ENCODE data around the gene TRMT1.

DNA sequence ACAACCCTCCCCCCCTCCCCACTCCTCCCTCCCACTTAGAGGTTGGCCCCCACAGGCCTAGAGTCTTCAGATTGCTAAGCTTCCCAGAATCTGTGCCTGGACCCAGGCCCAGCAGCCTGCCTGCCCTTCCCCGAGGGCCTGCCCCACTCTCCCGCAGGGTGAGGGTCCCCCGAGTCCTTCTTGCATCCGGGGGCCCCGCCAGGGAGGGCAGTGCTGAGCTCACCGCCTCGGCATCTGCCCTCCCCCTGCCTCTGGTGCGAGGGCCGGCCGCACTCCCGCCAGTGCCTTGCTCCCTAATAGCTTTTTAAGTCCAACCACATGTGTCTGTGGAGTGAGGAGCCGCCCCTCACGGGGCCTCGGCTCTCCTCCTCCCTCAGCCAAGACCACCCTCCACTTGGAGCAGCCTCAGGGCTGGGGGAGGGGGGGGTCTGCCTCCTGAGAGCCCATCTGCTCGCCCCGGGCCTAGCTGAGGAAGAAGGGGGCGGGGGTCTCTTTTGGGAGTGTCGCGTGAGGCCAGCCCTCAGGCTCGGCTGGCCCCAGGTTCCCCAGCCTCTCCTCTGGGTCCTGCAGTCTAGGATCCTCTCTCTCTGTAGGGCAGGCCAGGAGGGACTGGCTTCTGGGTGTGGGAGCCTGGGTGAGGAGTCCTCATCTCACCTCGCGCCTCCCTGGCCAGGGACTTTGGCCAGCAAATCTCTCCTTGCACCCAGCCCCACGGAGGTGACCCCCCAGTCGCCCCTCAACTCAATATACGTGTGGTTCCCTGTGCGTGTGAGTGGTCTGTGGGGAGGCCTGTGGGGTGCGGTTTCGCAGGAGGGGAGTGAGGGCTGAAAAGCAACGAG, 61.1 kb downstream of the TRMT1 start:
- TF ChIP-seq, protein P1, sequence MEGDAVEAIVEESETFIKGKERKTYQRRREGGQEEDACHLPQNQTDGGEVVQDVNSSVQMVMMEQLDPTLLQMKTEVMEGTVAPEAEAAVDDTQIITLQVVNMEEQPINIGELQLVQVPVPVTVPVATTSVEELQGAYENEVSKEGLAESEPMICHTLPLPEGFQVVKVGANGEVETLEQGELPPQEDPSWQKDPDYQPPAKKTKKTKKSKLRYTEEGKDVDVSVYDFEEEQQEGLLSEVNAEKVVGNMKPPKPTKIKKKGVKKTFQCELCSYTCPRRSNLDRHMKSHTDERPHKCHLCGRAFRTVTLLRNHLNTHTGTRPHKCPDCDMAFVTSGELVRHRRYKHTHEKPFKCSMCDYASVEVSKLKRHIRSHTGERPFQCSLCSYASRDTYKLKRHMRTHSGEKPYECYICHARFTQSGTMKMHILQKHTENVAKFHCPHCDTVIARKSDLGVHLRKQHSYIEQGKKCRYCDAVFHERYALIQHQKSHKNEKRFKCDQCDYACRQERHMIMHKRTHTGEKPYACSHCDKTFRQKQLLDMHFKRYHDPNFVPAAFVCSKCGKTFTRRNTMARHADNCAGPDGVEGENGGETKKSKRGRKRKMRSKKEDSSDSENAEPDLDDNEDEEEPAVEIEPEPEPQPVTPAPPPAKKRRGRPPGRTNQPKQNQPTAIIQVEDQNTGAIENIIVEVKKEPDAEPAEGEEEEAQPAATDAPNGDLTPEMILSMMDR (conservative IDR thresholded peaks at IDR 0.05; ENCODE audit: low read depth in 2 of 2): peak in 1 of 2 experiments; percentile 19; a peak in 1 of 4 replicates
- no peak for TF ChIP-seq EZH2phosphoT487 (IDR thresholded peaks at IDR 0.05; ENCODE audit: unreplicated experiment)
- no peak for TF ChIP-seq POLR2AphosphoS5 (IDR thresholded peaks at IDR 0.05; ENCODE audit: low read depth)

Data from GM23338 (cell line).